Measurements from ENCODE around the gene ZBTB9.
"Not testable (repeated sequence)": the region's sequence is repeated elsewhere in the genome, so short reads cannot be mapped to it uniquely, and the experiment has no call there.

Gene ZBTB9

DNA sequence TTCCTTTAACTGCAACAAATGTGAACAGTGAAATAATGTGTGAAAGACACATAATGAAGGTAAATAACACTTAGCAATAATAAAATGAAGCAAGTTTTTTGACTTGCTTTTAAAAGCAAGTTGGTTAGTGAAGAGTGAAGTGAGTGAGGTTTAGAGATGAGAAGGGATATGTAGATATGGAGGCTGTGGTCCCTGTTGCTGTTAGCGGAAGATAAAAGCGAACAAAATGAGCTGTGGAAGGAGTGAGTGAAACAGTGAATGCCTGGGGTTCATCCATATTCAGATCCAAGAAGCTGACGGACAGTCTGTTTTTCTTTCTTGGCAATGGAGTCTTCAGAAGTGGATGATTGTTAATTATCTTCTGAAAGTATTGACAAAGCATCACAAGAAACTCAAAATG, 23.5 kb downstream of the ZBTB9 start:
- no peak overlapping the region for H3K27ac ChIP-seq
- no peaks in the 10 kb centered on the region for H4K20me1 ChIP-seq (ENCODE audit: insufficient read depth)
- no peak overlapping the region for H2AFZ ChIP-seq (ENCODE audit: low read depth)
- no peaks in the 10 kb centered on the region for H3K36me3 ChIP-seq (ENCODE audit: insufficient read depth)
- H3K27me3 ChIP-seq (ENCODE audit: insufficient read depth, low read depth): no peaks in the 10 kb centered on the region
- TF ChIP-seq, protein P1, sequence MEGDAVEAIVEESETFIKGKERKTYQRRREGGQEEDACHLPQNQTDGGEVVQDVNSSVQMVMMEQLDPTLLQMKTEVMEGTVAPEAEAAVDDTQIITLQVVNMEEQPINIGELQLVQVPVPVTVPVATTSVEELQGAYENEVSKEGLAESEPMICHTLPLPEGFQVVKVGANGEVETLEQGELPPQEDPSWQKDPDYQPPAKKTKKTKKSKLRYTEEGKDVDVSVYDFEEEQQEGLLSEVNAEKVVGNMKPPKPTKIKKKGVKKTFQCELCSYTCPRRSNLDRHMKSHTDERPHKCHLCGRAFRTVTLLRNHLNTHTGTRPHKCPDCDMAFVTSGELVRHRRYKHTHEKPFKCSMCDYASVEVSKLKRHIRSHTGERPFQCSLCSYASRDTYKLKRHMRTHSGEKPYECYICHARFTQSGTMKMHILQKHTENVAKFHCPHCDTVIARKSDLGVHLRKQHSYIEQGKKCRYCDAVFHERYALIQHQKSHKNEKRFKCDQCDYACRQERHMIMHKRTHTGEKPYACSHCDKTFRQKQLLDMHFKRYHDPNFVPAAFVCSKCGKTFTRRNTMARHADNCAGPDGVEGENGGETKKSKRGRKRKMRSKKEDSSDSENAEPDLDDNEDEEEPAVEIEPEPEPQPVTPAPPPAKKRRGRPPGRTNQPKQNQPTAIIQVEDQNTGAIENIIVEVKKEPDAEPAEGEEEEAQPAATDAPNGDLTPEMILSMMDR (conservative IDR thresholded peaks at IDR 0.05; ENCODE audit: low read depth, low read length): no peak
- H3K4me3 ChIP-seq (IDR thresholded peaks at IDR 0.05; ENCODE audit: insufficient read depth, low read depth, low read length): no peak overlapping the region
- no peak overlapping the region for H3K4me2 ChIP-seq
- H3K9ac ChIP-seq: no peak overlapping the region
- no peaks in the 10 kb centered on the region for H3K79me2 ChIP-seq (ENCODE audit: insufficient read depth, low read depth)
- H3K4me1 ChIP-seq (ENCODE audit: low read depth, poor library complexity, severe bottlenecking): no peaks in the 10 kb centered on the region

DNA sequence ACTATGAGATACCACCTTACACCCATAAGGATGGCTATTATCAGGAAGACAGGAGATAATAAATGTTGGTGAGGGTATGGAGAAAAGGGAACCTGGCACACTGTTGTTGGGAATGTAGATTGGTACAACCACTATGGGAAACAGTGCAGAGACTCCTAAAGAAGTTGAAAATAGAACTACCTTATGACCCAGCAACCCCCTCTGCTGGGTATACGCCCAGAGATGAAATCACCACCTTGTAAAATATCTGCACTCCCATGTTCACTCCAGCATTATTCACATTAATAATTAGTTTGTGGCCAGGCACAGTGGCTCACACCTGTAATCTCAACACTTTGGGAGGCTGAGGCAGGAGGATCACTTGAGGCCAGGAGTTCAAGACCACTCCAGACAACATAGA, 26.8 kb downstream of the ZBTB9 start:
- no peak overlapping the region for H3K9ac ChIP-seq
- H3K4me1 ChIP-seq (ENCODE audit: low read depth, poor library complexity, severe bottlenecking): no peaks in the 10 kb centered on the region
- H3K27ac ChIP-seq: no peak overlapping the region
- H3K4me3 ChIP-seq (IDR thresholded peaks at IDR 0.05; ENCODE audit: insufficient read depth, low read depth, low read length): no peak overlapping the region
- no peaks in the 10 kb centered on the region for H3K79me2 ChIP-seq (ENCODE audit: insufficient read depth, low read depth)
- H3K36me3 ChIP-seq (ENCODE audit: insufficient read depth): no peaks in the 10 kb centered on the region
- TF ChIP-seq, protein P1 (conservative IDR thresholded peaks at IDR 0.05; ENCODE audit: low read depth, low read length): no peak
- no peak overlapping the region for H3K4me2 ChIP-seq
- H2AFZ ChIP-seq (ENCODE audit: low read depth): no peak overlapping the region
- no peaks in the 10 kb centered on the region for H4K20me1 ChIP-seq (ENCODE audit: insufficient read depth)
- H3K27me3 ChIP-seq (ENCODE audit: insufficient read depth, low read depth): no peaks in the 10 kb centered on the region

DNA sequence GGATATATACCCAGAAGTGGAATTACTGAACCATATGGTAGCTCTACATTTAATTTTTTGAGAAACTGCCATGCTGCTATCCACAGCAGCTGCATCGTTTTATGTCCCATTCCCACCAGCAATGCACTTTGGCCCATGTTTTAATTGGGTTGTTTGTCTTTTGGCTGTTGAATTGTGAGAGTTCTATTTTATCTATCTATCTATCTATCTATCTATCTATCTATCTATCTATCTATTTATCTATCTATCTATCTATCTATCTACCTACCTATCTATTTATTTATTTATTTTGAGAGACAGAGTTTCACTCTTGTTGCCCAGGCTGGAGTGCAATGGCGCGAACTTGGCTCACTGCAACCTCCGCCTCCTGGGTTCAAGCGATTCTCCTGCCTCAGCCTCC, 28.2 kb downstream of the ZBTB9 start:
- H2AFZ ChIP-seq (ENCODE audit: low read depth); H3K4me3 ChIP-seq (IDR thresholded peaks at IDR 0.05; ENCODE audit: insufficient read depth, low read depth, low read length); H3K9ac ChIP-seq; H3K4me1 ChIP-seq (ENCODE audit: low read depth, poor library complexity, severe bottlenecking); H3K27ac ChIP-seq; H3K79me2 ChIP-seq (ENCODE audit: insufficient read depth, low read depth); H3K27me3 ChIP-seq (ENCODE audit: insufficient read depth, low read depth); H4K20me1 ChIP-seq (ENCODE audit: insufficient read depth); H3K36me3 ChIP-seq (ENCODE audit: insufficient read depth); H3K4me2 ChIP-seq: not testable (repeated sequence)

DNA sequence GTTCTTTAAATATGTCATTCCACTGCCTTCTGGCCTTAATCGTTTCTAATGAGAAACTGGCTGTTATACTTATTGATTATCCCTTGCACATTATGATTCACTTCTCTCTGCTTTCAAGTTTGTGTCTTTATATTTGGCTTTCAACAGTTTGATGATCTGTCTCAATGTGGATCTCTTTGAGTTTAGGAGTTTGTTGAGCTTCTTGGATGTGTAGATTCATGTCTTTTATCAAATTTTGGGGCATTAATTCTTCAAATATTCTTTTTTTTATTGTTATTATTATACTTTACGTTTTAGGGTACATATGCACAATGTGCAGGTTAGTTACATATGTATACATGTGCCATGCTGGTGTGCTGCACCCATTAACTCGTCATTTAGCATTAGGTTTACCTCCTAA, 29.3 kb downstream of the ZBTB9 start:
- no peaks in the 10 kb centered on the region for H3K4me1 ChIP-seq (ENCODE audit: low read depth, poor library complexity, severe bottlenecking)
- H2AFZ ChIP-seq (ENCODE audit: low read depth): no peak overlapping the region
- no peaks in the 10 kb centered on the region for H3K27me3 ChIP-seq (ENCODE audit: insufficient read depth, low read depth)
- no peak overlapping the region for H3K4me3 ChIP-seq (IDR thresholded peaks at IDR 0.05; ENCODE audit: insufficient read depth, low read depth, low read length)
- no peaks in the 10 kb centered on the region for H4K20me1 ChIP-seq (ENCODE audit: insufficient read depth)
- H3K27ac ChIP-seq: no peak overlapping the region
- H3K36me3 ChIP-seq (ENCODE audit: insufficient read depth): no peaks in the 10 kb centered on the region
- no peak overlapping the region for H3K9ac ChIP-seq
- H3K4me2 ChIP-seq: no peak overlapping the region
- TF ChIP-seq, protein P1 (conservative IDR thresholded peaks at IDR 0.05; ENCODE audit: low read depth, low read length): no peak
- no peaks in the 10 kb centered on the region for H3K79me2 ChIP-seq (ENCODE audit: insufficient read depth, low read depth)

DNA sequence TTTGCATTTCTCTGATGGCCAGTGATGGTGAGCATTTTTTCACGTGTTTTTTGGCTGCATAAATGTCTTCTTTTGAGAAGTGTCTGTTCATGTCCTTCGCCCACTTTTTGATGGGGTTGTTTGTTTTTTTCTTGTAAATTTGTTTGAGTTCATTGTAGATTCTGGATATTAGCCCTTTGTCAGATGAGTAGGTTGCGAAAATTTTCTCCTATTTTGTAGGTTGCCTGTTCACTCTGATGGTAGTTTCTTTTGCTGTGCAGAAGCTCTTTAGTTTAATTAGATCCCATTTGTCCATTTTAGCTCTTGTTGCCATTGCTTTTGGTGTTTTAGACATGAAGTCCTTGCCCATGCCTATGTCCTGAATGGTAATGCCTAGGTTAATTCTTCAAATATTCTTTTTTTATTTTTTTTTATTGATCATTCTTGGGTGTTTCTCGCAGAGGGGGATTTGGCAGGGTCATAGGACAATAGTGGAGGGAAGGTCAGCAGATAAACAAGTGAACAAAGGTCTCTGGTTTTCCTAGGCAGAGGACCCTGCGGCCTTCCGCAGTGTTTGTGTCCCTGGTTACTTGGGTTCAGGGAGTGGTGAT, 30.4 kb downstream of the ZBTB9 start:
- H3K4me2 ChIP-seq; H3K27ac ChIP-seq; H3K9ac ChIP-seq; H3K4me3 ChIP-seq (IDR thresholded peaks at IDR 0.05; ENCODE audit: insufficient read depth, low read depth, low read length); H3K27me3 ChIP-seq (ENCODE audit: insufficient read depth, low read depth); H4K20me1 ChIP-seq (ENCODE audit: insufficient read depth); H2AFZ ChIP-seq (ENCODE audit: low read depth); H3K79me2 ChIP-seq (ENCODE audit: insufficient read depth, low read depth); H3K4me1 ChIP-seq (ENCODE audit: low read depth, poor library complexity, severe bottlenecking); H3K36me3 ChIP-seq (ENCODE audit: insufficient read depth): not testable (repeated sequence)

DNA sequence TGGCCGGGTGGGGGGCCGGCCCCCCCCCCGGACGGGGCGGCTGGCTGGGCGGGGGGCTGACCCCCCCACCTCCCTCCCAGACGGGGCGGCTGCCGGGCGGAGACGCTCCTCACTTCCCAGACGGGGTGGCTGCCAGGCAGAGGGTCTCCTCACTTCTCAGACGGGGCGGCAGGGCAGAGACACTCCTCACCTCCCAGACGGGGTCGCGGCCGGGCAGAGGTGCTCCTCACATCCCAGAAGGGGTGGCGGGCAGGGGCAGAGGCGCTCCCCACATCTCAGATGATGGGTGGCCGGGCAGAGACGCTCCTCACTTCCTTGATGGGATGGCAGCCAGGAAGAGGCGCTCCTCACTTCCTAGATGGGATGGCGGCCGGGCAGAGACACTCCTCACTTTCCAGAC, 31.3 kb downstream of the ZBTB9 start:
- H3K4me3 ChIP-seq (IDR thresholded peaks at IDR 0.05; ENCODE audit: insufficient read depth, low read depth, low read length); H3K27ac ChIP-seq; H4K20me1 ChIP-seq (ENCODE audit: insufficient read depth); H3K27me3 ChIP-seq (ENCODE audit: insufficient read depth, low read depth); H3K79me2 ChIP-seq (ENCODE audit: insufficient read depth, low read depth); H2AFZ ChIP-seq (ENCODE audit: low read depth); H3K36me3 ChIP-seq (ENCODE audit: insufficient read depth); H3K4me2 ChIP-seq; H3K9ac ChIP-seq; H3K4me1 ChIP-seq (ENCODE audit: low read depth, poor library complexity, severe bottlenecking): not testable (repeated sequence)

Data from KMS-11 (cell line).